ENCODE data around the gene P2RX3.

Gene P2RX3

DNA sequence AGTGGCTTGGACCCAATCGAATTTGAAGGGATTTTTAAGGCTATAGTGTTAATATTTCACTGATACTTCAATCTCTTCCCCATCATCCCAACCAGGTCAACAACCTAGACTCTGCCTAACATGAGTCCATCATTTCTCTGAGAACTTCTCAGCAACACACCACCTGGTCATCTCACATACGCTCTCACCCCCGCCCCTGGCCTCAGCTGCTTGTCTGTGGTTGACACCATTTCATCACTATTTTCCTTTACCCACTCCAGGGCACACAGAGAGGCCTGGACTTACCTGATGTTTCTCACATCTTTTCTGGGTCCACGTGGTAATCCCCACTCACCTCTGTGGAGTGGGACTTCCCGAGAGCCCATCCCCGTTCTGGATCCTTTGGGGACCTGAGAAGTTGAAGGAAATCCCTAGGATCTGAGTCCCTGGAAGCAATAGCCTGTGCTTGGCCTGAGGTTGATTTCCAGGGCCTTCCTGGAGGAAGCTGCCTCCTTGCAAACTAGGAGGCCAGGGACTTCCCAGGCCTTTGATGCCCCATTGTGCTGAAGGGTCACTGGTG, 3.2 kb downstream of the P2RX3 start:
- Histone ChIP-seq H3K79me1 (ENCODE audit: low read length) (no peaks in the 10 kb centered on the region), H2BK120ac (ENCODE audit: insufficient read depth, low read length, poor library complexity) (no peak overlapping the region), H3K4ac (ENCODE audit: low read depth, low read length) (no peak overlapping the region), H2BK12ac (ENCODE audit: low read length) (no peak overlapping the region), H3K18ac (ENCODE audit: low read length) (no peak overlapping the region), H3K79me2 (ENCODE audit: control insufficient read depth, insufficient read depth, low read length, poor library complexity) (no peaks in the 10 kb centered on the region), H3K4me3 (ENCODE audit: low read depth, low read length) (no peak overlapping the region), H3K4me2 (ENCODE audit: low read length) (no peak overlapping the region), H2AK5ac (ENCODE audit: low read length) (no peak overlapping the region), H3K4me1 (ENCODE audit: control insufficient read depth in 1 of 2, insufficient read depth in 2 of 2, low read length in 2 of 2) (peaks cover 8 to 10% of the 10 kb centered on the region in 2 experiments), H3K27ac (ENCODE audit: low read depth, low read length) (no peak overlapping the region), H3K36me3 (ENCODE audit: control insufficient read depth in 1 of 2, insufficient read depth in 2 of 2, low read length in 2 of 2) (no peaks in the 10 kb centered on the region), H3K9me3 (ENCODE audit: insufficient read depth, low read depth, low read length) (no peaks in the 10 kb centered on the region), H2AFZ (ENCODE audit: insufficient read depth, low read length, poor library complexity) (no peak overlapping the region), H4K91ac (ENCODE audit: low read depth, low read length) (no peak overlapping the region), H3K23ac (ENCODE audit: low read length) (no peak overlapping the region), H3K14ac (ENCODE audit: low read length) (no peak overlapping the region), H2BK5ac (ENCODE audit: low read depth, low read length, poor library complexity) (no peak overlapping the region), H4K8ac (ENCODE audit: low read depth, low read length) (no peak overlapping the region), H3K9ac (ENCODE audit: low read length) (no peak overlapping the region), H3K27me3 (ENCODE audit: insufficient read depth, low read length) (no peaks in the 10 kb centered on the region), H4K12ac (ENCODE audit: low read depth, low read length) (no peak overlapping the region)
- DNase-seq, result no peak
- no CpG with 5 or more reads among the region's 6 CpGs for WGBS (ENCODE audit: extremely low coverage, insufficient coverage, insufficient read length)

DNA sequence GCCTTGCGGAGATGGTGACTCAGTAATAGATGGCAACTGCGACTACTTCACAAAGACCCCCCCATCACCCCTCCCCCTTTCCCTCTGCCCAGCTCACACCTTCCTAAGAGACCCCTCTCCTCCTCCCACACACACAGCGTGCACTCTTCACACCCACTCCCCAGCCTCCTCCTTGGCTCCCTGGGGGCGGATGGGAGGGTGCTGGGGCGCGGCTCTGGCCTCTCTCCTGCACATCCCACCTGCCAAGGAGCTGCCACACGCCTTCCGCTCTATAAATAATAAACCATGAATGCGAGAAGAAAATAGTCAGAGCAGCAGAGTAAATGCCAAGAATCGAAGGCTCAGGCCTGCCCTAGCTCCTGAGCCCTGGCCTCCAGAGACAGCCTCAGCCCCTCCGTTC, 4.5 kb downstream of the P2RX3 start:
- Histone ChIP-seq H3K4me1 (ENCODE audit: control insufficient read depth in 1 of 2, insufficient read depth in 2 of 2, low read length in 2 of 2) (peaks cover 8 to 10% of the 10 kb centered on the region in 2 experiments), H3K79me1 (ENCODE audit: low read length) (no peaks in the 10 kb centered on the region), H2BK120ac (ENCODE audit: insufficient read depth, low read length, poor library complexity) (no peak overlapping the region), H4K8ac (ENCODE audit: low read depth, low read length) (no peak overlapping the region), H4K91ac (ENCODE audit: low read depth, low read length) (no peak overlapping the region), H3K9ac (ENCODE audit: low read length) (no peak overlapping the region), H2AK5ac (ENCODE audit: low read length) (no peak overlapping the region), H3K23ac (ENCODE audit: low read length) (no peak overlapping the region), H3K36me3 (ENCODE audit: control insufficient read depth in 1 of 2, insufficient read depth in 2 of 2, low read length in 2 of 2) (no peaks in the 10 kb centered on the region), H3K18ac (ENCODE audit: low read length) (no peak overlapping the region), H3K4ac (ENCODE audit: low read depth, low read length) (no peak overlapping the region), H3K9me3 (ENCODE audit: insufficient read depth, low read depth, low read length) (no peaks in the 10 kb centered on the region), H2BK5ac (ENCODE audit: low read depth, low read length, poor library complexity) (no peak overlapping the region), H3K79me2 (ENCODE audit: control insufficient read depth, insufficient read depth, low read length, poor library complexity) (no peaks in the 10 kb centered on the region), H3K14ac (ENCODE audit: low read length) (no peak overlapping the region), H4K12ac (ENCODE audit: low read depth, low read length) (no peak overlapping the region), H3K4me3 (ENCODE audit: low read depth, low read length) (no peak overlapping the region), H2AFZ (ENCODE audit: insufficient read depth, low read length, poor library complexity) (no peak overlapping the region), H3K27ac (ENCODE audit: low read depth, low read length) (no peak overlapping the region), H2BK12ac (ENCODE audit: low read length) (no peak overlapping the region), H3K4me2 (ENCODE audit: low read length) (no peak overlapping the region), H3K27me3 (ENCODE audit: insufficient read depth, low read length) (no peaks in the 10 kb centered on the region)
- no CpG with 5 or more reads among the region's 11 CpGs for WGBS (ENCODE audit: extremely low coverage, insufficient coverage, insufficient read length)
- no peak for DNase-seq

DNA sequence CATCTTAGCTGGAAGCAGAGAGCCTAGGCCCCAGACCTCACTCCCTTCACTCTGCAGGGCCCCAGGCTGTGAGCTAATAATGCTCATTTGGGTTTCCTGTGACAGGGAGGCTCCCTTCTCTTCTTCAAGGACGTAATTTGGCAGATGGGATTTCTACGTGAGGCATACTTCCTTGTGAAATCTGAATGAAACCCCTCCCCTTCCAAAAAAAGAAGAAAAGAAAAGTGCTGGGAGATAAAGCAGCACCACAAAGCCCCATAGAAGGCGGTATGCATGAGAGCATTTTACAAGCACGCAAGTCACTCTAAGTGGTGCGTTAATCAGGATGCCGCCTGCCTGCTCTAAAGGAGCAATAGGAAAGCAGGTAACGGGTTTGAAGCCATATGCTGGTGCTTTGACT, 5.7 kb downstream of the P2RX3 start:
- no peaks in the 10 kb centered on the region for H3K9me3 ChIP-seq (ENCODE audit: insufficient read depth, low read depth, low read length)
- no peak overlapping the region for H2BK12ac ChIP-seq (ENCODE audit: low read length)
- H4K12ac ChIP-seq (ENCODE audit: low read depth, low read length), result no peak overlapping the region
- H3K23ac ChIP-seq (ENCODE audit: low read length), result no peak overlapping the region
- H3K79me1 ChIP-seq (ENCODE audit: low read length), result no peaks in the 10 kb centered on the region
- no peak overlapping the region for H3K27ac ChIP-seq (ENCODE audit: low read depth, low read length)
- no peak overlapping the region for H2BK120ac ChIP-seq (ENCODE audit: insufficient read depth, low read length, poor library complexity)
- no peak overlapping the region for H2BK5ac ChIP-seq (ENCODE audit: low read depth, low read length, poor library complexity)
- H3K4me2 ChIP-seq (ENCODE audit: low read length), result no peak overlapping the region
- H3K9ac ChIP-seq (ENCODE audit: low read length), result no peak overlapping the region
- no peak overlapping the region for H3K4me3 ChIP-seq (ENCODE audit: low read depth, low read length)
- no CpG with 5 or more reads among the region's 7 CpGs for WGBS (ENCODE audit: extremely low coverage, insufficient coverage, insufficient read length)
- no peaks in the 10 kb centered on the region for H3K36me3 ChIP-seq (ENCODE audit: control insufficient read depth in 1 of 2, insufficient read depth in 2 of 2, low read length in 2 of 2)
- H3K27me3 ChIP-seq (ENCODE audit: insufficient read depth, low read length), result no peaks in the 10 kb centered on the region
- no peak for DNase-seq
- H4K91ac ChIP-seq (ENCODE audit: low read depth, low read length), result no peak overlapping the region
- no peak overlapping the region for H3K18ac ChIP-seq (ENCODE audit: low read length)
- H3K14ac ChIP-seq (ENCODE audit: low read length), result no peak overlapping the region
- no peak overlapping the region for H2AFZ ChIP-seq (ENCODE audit: insufficient read depth, low read length, poor library complexity)
- no peak overlapping the region for H3K4ac ChIP-seq (ENCODE audit: low read depth, low read length)
- no peak overlapping the region for H4K8ac ChIP-seq (ENCODE audit: low read depth, low read length)
- H2AK5ac ChIP-seq (ENCODE audit: low read length), result no peak overlapping the region
- H3K79me2 ChIP-seq (ENCODE audit: control insufficient read depth, insufficient read depth, low read length, poor library complexity), result no peaks in the 10 kb centered on the region
- peaks cover 8 to 10% of the 10 kb centered on the region in 2 experiments for H3K4me1 ChIP-seq (ENCODE audit: control insufficient read depth in 1 of 2, insufficient read depth in 2 of 2, low read length in 2 of 2)

DNA sequence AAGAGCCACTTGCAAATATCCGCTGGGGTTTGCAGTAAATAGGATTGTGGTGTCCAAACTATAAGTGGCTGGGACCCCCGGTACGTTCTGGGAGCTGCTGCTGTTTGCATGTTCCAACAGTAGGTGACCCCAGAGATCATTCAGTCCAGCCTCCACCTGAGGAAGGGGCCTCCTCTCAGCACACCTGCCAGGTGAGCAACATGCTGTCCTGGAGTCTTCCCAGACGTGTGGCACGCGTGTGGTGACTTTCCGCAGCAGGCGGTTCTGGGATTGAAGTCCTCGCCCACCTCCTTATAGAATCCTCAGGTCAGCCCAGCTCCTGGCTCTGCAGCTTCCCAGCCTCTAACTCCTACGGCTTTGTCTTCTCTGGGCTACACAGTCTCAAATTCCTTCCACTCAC, 6.7 kb downstream of the P2RX3 start:
- Histone ChIP-seq H3K9me3 (ENCODE audit: insufficient read depth, low read depth, low read length) (no peaks in the 10 kb centered on the region), H3K4ac (ENCODE audit: low read depth, low read length) (no peak overlapping the region), H3K9ac (ENCODE audit: low read length) (peak overlapping the region; percentile 17), H4K8ac (ENCODE audit: low read depth, low read length) (no peak overlapping the region), H3K79me2 (ENCODE audit: control insufficient read depth, insufficient read depth, low read length, poor library complexity) (no peaks in the 10 kb centered on the region), H3K23ac (ENCODE audit: low read length) (no peak overlapping the region), H4K12ac (ENCODE audit: low read depth, low read length) (no peak overlapping the region), H3K18ac (ENCODE audit: low read length) (no peak overlapping the region), H3K4me2 (ENCODE audit: low read length) (no peak overlapping the region), H2BK12ac (ENCODE audit: low read length) (peak overlapping the region; percentile 35), H3K36me3 (ENCODE audit: control insufficient read depth in 1 of 2, insufficient read depth in 2 of 2, low read length in 2 of 2) (no peaks in the 10 kb centered on the region), H2BK5ac (ENCODE audit: low read depth, low read length, poor library complexity) (no peak overlapping the region), H2BK120ac (ENCODE audit: insufficient read depth, low read length, poor library complexity) (no peak overlapping the region), H2AK5ac (ENCODE audit: low read length) (no peak overlapping the region), H2AFZ (ENCODE audit: insufficient read depth, low read length, poor library complexity) (no peak overlapping the region), H3K4me3 (ENCODE audit: low read depth, low read length) (no peak overlapping the region), H3K14ac (ENCODE audit: low read length) (no peak overlapping the region), H4K91ac (ENCODE audit: low read depth, low read length) (no peak overlapping the region), H3K79me1 (ENCODE audit: low read length) (peaks cover 1% of the 10 kb centered on the region), H3K4me1 (ENCODE audit: control insufficient read depth in 1 of 2, insufficient read depth in 2 of 2, low read length in 2 of 2) (peaks cover 7 to 9% of the 10 kb centered on the region in 2 experiments), H3K27me3 (ENCODE audit: insufficient read depth, low read length) (no peaks in the 10 kb centered on the region), H3K27ac (ENCODE audit: low read depth, low read length) (no peak overlapping the region)
- DNase-seq, result no peak
- WGBS (ENCODE audit: extremely low coverage, insufficient coverage, insufficient read length), result no CpG with 5 or more reads among the region's 10 CpGs
